ENCODE measurements around the gene CRYL1. TPM values are rescaled to one million over a fixed set of nuclear protein-coding genes. Genes with fewer than 3 reads are reported as not detected.

CRYL1 gene
- total RNA-seq, 1 donor from 2014 or later = 62.9 TPM

DNA sequence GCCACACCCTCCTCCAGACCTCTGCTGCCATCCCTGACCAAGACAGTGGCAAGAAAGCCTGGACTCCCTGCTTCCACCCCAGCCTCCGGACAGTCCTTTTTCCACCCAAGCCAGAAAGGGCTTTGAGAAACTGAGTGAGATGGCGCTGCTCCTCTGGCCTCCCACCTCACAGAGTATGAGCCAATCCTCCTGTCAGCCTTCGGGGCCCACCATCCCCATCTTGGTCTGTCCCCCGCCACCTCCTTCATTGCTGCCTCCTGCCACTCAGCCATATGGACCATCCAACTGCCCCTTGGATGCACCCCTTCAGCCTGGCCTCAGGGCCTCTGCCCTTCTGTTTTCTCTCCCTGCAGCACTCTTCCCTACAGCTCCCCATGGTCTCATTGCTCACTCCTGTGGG is 125.7 kb downstream of the CRYL1 start:
- no peak for DNase-seq (ENCODE audit: low spot score)

DNA sequence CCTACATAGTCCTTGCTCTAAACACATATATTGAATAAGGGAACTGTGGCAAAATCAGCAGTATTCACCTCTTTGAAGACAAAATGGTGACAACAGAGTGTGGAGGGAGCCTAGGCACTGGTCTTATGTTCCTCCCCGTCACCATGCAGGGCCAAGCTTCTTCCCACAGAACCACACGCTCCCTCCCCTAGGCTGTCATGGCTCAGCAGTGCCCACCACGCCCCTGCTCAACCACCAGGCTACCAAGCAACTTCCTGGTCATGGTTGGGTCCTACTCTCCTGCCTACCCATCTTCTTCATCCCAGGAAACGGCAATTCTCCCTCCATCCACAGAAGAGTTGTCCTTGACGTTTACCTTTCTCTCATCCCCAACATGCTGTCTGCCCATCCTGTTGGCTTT is 126.1 kb downstream of the CRYL1 start:
- no peak for DNase-seq (ENCODE audit: low spot score)

DNA sequence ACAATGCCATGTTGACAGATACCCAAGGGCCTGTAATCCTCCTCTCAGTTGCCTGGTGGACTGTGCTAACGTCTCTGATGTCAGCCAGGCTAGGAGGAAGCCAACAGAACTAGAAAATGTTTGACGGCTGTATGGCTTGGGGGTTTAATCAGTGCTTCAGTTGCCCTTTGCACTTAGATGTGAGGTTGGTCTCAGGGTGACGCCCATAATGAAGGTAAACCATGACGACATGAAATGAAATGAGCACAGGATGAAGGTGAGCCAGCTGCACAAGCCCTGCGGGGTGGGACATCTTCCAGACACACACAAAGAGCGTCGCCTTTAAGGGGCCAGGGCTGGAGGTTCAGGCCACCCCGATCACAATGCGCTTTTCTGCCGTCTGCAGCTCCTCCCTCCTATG is 127.2 kb downstream of the CRYL1 start:
- no peak for DNase-seq (ENCODE audit: low spot score)

DNA sequence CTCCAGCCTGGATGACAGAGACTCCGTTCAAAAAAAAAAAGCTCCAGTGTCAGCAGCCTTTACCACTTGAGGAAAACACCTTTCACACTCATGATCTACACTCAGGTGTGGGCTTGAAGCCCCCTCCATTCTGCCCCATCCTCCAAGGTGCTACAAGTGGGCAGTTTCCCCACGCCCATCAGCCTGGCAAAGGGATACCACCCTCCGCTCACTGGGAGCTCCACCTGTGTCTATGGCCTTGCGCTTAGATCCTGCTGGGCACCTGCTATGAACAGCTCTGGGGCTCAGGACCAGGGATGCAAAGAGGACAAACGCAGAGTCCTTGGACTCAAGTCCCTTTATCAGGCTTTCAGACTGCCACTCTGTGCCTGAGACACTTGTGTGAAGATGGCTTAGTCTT is 127.8 kb downstream of the CRYL1 start:
- DNase-seq (ENCODE audit: low spot score) = no peak

DNA sequence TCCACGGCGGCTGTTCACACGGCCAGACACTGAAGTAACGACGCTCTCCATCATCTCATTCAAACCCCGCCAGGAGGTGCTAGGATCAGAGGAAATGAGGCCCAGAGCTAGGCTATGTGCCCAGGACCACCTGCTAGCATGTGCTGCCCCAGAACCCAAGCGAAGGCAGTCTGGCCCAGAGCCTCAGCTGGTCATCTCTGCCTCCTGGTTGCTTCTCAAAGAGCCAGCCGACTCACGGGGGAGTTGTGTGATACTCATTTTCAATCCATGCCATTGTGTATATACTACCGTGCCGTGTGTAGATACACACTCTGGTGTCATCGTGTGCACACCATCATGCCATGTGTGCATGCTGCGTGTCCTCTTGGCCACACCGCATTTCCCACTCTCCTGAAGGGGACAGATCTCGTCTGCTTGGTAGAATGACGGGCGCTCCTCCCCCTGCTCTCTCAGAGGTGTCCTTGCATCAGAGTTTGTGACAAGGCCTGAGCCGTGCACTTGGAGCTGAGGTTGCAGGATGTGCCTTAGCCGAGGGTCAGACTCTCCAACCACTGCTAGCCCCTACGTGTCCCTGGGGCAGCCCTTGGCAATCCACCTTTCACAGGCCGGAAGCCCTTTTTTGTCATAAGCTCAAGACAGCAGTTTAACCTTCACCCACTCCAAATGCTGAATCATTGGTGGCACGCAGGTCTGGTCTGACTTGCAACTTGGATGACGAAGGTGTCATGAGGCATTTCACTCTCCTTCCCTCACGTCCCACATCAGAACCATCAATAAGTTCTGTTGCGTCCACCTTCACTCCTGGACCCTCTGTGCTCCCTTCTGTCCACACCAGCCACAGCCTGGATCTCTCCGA is 130.4 kb downstream of the CRYL1 start:
- DNase-seq (ENCODE audit: low spot score) = no peak

DNA sequence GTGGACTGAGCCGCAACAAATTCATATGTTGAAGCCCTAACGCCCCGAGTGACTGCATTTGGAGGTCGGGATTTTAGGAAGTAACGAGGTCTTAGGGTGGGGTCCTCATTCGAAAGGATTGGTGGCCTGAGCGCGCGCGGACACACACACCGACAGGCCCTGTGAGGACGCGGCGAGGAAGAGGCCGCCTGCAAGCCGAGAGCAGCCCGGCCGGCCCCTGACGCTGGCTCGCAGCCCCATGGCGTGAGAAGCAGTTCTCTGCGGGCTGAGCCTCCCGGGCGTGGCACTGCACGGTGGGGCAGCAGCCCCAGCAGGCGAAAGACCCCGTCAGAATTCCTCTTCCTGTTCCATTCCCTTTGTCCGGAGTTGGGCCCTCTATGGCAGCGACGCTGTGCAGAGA is 131.2 kb downstream of the CRYL1 start:
- DNase-seq (ENCODE audit: low spot score) = no peak

DNA sequence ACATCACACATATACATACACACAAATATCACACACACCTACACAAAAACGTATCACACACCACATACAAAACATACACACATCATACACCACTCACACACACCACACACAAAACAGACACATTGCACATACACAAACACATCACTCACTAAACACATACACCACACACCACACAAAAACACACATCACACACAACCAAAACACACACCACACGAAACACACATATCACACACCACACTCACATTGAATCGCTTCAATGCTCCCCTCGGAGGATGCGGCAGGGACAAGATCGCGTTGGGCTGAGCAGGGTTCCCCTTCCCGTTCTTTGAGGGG is 131.5 kb downstream of the CRYL1 start:
- no peak for DNase-seq (ENCODE audit: low spot score)

DNA sequence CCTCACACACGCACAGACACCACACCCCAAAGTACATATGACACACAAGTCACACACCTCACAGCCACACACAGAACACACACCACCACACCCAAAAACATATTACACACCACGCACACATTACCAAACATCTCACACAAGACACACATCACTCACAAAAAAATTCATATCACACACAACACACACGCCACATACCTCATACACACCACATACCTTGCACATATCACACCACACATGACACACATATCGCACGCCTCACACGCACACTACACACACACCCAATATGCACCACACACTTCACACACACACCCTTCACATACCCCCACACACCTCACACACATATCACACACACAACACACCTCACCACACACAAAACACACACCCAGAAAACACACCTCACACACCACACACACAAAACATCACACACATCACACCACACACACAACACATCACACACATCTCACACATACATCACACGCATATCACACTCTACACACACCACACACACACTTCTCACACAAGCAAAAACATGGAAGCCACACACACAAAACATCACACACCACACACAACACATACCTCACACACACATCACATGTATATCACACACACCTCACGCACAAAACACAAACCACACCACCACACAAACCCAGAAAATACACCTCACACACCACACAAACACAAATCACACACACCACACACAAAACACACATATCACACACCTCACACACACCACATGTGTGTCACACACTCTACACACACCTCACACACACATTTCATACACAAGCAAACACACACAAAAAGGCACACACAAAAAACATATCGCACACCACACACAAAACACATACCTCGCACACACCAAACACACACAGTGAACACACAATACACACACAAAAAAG is 132.1 kb downstream of the CRYL1 start:
- no peak for DNase-seq (ENCODE audit: low spot score)

DNA sequence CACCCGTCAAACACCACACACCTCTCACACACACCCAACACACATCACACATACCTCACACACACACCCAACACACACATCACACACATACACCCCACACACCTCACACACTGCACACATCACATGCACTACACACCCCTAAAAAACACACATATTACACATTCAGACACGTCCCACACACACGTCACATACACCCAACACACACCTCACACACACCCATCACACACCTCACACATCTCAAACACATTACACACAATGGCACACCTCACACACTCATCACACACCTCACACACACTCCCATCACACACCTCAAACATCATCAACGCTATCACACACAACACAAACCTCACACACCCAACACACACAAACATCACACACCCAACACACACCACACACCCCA is 133.1 kb downstream of the CRYL1 start:
- DNase-seq (ENCODE audit: low spot score) = no peak

DNA sequence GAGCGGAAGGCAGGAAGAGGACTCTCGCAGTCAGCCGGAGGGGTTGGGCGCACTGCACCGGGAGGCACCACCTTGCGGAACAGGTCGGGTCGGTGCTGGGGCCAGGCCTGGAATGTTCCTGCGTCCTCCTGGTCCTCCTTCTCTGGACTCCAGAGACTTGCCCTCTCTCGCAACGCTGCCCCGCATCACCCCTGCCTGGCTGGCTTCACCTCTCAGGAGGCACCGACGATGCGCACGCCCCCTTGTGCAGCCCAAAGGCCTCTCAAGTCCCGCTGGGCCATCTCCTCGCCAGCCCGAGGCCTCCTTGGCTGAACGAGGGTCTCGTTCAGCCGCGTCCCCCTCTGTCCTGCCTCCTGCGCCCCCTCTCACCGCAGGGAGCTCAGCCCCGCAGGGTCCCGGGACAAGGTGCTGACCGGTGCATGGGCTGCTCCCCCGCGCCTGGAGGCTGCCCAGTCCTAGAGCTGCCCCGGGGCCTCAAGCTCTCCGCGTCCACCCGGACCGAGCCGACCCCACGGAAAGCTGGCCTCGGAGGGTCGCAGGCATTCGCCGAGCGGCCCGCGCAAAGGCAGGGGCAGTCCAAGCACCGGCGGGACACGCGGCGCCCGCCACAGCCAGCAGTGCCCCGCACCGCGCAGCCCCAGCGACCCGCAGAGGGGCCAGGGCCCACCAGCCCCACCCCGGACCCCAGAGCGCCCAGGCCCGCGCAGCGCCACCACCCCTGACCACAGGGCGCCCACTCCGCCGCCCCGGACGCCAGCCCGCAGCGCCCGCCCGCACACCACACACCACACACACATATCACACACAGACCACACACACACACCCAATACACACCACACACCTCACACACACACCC is 133.8 kb downstream of the CRYL1 start:
- DNase-seq (ENCODE audit: low spot score) = no peak

DNA sequence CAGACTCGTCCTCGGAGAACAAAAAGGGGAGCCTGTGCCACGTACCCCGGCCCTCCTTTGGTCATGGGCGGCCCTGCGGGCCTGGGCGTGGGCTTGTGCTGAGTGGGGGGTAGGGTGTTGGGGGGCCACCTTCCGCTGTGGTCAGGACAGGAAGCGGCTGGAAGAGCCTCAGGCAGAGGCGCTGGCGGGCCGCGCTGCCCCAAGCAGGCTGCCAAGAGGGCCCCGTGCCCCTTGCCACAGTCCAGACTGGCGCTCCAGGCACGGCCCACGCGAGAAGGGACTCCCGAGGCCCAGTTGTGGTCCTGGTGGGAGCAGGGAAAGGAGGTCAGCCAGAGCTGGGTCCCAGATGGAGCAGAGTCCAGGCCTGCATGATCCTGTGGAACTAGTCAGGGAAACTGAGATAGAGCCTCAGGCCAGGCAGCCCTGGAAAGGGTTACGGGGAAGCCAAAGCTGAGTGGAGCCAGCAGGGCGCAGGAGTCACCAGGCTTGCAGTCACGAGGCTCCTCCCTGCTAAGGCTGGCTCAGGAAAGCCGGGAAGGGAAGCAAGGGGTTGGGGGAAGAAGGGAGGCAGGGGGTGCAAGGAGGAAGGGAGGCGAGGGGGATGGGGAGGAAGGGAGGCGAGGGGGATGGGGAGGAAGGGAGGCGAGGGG is 135.0 kb downstream of the CRYL1 start:
- no peak for DNase-seq (ENCODE audit: low spot score)

DNA sequence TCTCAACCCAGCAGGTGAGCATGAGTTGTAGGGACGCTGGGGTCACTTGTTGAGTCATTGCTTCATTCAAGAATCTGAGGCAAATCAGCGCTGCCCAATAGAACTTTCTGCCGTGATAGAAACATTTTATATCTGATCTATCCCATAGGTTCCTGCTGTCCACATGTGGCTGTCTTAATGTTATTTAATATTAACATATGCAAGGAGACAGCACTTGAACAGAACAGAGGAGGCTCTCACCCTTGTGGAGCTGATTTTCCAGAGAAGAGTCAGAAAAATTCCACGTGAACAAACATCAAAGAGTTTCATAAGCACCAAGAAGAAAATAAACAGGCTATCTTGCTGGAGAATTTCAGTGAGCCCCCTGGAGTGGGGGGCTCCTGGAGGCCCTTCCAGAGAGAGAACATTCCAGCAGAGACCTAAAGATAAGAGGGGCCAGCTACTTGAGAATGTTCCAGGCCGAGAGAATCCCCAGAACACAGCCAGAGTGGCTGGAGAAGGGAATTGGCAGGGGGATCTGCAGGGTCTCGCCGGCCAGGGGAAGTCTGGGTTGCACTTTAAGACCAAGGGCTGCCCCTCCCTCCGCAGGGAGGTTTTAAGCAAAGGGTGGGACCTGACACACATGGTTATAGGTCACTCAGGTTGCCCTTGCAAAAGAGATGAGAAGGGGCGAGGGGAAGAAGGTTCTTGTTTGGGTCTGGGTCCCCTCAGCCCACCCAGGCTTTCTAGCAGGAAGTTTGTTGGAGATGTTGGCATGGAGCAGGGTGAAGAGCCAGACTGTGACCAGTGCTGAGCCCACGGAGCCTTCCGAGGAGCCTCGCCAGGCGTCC is 135.7 kb downstream of the CRYL1 start:
- DNase-seq (ENCODE audit: low spot score) = no peak

DNA sequence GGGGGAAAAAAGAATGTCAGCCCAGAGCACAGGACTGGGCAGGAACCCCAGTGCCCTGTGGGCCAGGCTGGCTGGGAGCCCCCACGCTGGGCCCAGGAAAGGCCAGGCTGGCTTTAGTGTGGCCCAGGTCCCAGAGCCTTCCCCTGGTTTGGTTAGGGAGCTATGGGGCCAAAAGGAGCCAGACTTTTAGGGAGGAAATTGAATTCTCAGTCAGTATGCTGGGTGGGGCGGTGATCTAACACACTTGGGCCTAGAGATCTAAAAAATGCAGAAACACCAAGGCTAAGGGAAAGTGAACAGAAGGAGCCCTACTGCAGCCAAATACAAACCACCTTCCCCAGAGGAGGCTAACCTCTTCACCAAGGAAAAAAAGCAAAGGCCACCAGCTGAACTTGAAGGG is 137.5 kb downstream of the CRYL1 start:
- DNase-seq (ENCODE audit: low spot score) = no peak

DNA sequence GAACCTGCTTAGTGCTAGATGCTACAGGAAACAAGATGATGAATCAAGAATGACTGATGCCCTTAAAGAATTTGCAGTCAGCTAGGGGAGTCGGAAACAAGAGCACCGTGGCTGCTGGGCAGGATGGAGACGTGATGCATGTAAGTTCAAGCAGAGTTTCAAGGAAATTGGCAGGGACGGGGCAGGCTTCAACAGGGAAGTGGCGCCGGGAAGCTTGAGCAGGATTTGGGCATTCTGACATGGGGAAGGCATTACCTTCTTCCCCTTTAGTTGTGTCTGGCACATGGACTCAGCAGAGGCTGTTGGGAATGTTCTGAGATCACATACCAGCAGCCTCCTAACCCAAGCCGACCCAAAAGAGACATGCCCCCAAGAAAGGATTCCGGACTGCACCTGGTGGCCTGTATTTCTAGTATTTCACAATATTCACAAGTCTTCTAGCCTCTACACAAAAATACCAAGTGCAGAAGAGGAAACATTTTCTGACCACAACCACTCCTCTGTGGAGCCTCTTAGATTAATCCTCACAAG is 138.2 kb downstream of the CRYL1 start:
- DNase-seq (ENCODE audit: low spot score) = no peak

DNA sequence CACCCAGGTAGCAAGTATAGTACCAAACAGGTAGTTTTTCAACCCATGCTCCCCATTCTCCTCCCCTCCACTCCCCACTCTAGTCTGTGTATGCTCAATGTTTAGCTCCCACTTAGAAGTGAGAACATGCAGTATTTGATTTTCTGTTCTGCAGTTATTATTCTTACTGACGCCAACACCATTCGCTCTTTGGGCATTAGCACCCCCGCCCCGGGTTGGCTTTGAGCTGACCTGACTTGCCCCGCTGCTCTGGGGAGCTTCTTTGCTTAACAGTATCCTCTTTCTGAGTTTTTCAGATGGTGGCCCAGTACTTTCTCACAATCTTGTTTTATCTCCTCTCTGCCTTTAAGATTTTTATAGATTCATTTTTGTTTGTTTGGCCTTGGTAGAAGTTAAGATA is 138.7 kb downstream of the CRYL1 start:
- no peak for DNase-seq (ENCODE audit: low spot score)

DNA sequence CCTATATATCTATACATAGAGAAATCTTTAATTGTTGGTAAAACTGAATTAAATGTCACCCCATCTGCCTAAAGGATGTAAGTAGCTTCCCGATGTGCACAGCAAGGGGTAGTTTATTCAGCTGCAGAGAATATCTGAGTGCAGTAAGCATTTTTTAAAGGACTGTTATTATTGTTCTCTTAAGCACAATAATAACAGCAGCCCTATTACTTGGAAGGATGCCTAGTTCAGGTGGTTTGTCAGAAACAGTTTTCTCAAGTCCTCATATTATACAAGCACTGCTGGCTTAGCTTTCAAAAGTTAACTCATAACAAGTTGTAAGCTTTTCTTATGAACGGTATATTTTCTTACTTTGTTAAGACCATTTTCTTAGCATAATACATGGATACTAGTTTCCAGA is 142.6 kb downstream of the CRYL1 start:
- DNase-seq (ENCODE audit: low spot score) = no peak

DNA sequence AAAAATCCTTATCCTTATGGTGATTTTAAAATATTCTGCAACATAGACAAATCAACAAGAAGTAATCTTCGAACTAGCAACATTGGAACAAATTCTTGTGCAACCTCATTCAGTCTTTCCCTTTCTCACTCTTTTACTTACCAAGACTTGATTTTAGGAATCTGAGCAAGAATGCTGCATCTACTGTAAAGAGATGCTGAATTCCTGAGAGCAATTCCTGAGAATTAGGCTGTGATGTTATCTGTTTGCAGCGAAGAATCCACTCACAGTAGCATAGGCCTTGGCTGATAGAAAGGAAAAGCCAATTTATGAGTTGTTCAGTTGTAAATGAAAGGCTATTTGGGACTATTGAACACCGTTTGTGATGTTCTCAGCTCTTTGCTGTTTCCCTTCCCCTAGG is 144.3 kb downstream of the CRYL1 start:
- DNase-seq (ENCODE audit: low spot score) = no peak

DNA sequence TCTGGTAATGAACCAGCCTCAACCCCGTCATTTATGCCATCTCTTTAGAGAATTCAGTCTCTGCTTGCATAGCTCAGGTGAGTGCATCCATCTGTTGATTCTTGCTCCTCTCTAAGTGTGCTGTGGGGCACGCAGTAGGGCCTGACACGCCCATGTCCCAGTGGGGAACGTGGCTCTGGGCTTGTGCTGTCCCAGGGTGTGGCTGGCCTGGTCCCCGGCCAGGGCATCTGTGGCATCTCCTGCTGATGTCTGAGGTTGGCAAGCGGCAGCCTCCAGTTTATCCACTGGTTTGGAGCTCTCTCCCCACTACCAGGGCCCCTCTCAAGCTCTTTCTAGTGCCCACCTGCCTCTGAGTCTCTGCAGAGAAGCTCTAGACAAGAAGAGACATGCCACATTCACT is 146.9 kb downstream of the CRYL1 start:
- no peak for DNase-seq (ENCODE audit: low spot score)

DNA sequence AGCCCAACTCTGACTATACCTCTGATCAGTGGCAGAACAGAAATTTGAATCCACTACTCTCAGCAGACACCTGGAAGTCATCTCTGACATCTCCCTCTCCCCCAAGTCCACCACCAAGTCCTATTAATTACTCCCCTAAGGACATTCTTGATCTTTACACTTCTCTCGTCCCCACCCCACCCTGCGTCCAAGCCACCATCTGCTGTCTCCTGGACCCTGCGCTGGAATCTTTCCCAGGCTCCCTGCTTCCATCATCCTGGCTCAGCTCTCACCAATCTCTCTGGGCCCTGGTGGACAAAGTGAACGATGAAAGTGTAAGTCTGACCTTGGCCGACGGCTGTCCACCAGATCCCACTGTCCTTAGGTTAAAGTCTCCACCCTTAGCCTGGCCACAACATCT is 147.9 kb downstream of the CRYL1 start:
- DNase-seq (ENCODE audit: low spot score) = no peak

DNA sequence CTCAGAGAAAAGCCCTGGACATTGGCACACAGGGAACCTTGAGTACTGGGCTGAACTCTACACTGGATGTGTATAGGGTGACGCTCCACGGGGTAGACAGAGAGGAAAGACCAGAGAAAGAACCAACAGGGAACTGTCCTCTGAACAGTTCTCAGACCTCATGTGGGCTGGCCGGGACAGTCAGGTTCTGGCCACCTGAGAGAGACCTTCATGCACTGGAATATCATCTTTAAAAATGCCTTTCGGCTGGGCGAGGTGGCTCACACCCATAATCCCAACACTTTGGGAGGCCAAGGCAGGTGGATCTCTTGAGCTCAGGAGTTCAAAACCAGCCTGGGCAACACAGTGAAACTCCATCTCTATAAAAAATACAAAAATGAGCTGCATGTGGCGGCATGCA is 149.8 kb downstream of the CRYL1 start:
- DNase-seq (ENCODE audit: low spot score) = no peak

DNA sequence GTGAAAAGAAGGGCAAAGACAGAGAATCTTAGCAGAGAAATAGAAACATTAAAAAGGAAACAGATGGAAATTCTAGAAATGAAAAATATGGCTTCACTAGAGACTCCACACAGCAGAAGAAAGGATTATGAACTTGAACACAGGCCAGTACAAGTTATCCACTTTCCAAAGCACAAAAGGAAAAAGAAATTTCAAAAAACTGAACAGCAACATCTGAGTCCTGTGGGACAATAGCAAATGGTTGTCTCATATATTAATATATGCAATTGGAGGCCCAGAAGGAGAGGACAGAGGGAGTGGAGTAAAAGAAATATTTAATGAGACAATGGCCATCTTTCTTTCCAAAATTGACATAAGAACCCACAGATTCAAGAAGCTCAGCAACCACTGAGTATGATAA is 151.8 kb downstream of the CRYL1 start:
- no peak for DNase-seq (ENCODE audit: low spot score)

Measured in mucosa of gallbladder (tissue), 1 donor.